NCI-H2227 (cell line): ENCODE results near the gene ACBD3.

Source experiments
- DNase-seq: peaks from one replicate; lab custom pipeline; 2025; ENCODE audit not compliant: unreplicated experiment; lab: John Stamatoyannopoulos, UW

The ACBD3 gene

DNA sequence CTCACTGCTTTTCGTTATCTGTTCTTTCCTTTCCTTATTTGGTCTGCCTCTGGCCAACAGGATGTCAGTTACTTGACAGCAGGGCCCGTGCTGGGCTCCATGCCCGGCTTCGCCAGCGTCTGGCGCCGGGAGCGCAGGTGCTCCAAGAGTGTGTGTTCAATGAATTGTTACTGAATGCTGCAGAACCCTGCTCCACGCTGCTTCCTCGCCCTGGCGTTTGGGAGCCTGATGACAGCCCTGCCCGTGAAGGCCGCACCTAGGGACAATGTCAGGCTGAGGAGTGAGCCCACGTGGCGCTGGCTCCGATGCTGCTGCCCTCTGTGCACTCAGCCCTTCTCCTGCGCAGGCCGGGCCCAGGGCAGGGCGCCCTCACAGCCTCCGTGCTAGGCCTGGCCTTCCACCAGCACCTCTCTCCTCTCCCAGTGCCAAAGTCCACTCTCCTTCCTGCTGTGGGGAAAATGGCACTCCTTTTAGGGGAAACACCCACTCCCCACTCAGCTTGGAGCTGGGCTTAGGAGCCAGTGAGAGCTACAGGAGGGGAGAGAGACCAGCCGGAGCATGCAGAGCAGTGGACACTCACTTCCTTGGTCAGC, 51.4 kb downstream of the ACBD3 start:
- no peak for DNase-seq

- no peak for DNase-seq
Measured at GRCh38 chr1:226134170-226135058, 52.1 kb downstream of the ACBD3 start.

GRCh38 chr1:226133504-226134123, 52.9 kb downstream of the ACBD3 start:
- DNase-seq, result no peak

- peak; percentile 22 for DNase-seq
Measured at GRCh38 chr1:226132728-226133503, 53.6 kb downstream of the ACBD3 start.

- no peak for DNase-seq
Measured at GRCh38 chr1:226131639-226132038, 54.9 kb downstream of the ACBD3 start.

DNA sequence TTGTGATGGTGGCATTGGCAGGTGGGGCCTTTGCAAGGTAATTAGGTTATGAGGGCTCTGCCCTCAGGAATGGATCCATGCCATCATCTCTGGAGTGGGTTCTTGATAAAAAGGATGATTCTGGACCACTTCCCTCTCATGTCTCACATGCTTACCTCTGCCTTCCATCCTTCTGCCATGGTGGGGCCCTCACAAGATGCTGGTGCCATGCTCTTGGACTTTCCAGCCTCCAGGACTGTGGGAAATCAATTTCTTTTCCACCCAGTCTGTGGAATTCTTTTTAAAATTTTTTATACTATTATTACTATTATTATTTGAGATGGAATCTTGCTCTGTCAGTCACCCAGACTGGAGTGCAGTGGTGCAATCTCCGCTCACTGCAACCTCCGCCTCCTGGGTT, 57.3 kb downstream of the ACBD3 start:
- DNase-seq, result no peak

DNA sequence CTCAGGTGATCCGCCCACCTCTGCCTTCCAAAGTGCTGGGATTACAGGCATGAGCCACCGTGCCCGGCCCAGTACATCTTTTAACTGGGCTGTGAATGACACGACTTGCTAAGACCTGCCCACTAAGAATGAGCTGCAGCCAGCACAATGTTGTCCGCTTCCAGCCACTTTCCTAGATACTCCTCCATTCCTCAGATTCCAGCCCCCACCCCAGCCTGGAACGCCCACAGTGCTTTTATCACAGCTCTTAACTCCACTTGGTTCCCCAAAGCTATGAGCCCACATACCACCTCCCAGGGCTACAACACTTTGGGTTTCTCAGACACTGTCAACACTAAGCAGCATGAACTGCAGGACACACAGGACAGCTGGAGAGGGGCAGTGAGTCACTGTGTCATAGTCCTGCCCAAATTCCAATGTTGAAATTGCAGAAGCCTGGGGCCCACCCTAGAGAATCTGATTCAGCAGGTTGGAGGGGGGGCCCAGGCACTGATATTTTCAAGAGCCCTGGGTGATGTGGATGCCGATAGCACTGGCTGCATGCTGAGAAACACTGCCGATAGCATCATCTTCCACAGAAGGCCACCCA, 58.0 kb downstream of the ACBD3 start:
- DNase-seq, result no peak

DNA sequence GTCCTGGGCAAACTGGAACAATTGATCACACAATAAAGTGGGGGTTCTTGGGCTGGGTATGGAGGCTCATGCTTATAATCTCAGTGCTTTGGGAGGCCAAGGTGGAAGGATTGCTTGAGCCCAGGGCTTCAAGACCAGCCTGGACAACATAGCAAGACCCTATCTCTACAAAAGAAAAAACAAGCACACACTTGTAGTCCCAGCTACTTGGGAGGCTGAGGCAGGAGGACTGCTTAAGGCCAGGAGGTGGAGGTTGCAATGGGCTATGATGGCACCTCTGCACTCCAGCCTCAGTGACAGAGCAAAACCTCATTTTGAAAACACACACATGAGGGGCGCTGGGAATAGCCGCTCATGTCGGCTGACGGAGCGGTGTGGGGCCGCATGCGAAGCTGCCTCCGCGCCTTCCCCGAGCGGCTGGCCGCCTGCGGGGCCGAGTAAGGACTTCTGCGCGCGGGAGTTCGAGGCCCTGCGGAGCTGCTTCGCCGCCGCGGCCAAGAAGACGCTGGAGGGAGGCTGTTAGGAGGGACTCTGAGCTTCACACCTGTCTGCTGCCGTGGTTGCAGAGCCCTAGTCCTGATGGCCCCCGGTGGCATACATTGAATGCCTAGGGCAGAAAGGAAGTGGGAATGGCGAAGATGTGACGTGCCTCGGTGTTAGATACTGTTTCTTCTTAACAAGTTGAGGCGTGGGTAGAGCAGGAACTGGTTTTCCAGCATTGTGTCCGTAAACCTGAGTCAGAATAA, 59.5 kb downstream of the ACBD3 start:
- no peak for DNase-seq

- no peak for DNase-seq
Measured at GRCh38 chr1:226125831-226126230, 60.7 kb downstream of the ACBD3 start.

GRCh38 chr1:226125097-226125630, 61.4 kb downstream of the ACBD3 start:
- DNase-seq, result peak; percentile 94

DNA sequence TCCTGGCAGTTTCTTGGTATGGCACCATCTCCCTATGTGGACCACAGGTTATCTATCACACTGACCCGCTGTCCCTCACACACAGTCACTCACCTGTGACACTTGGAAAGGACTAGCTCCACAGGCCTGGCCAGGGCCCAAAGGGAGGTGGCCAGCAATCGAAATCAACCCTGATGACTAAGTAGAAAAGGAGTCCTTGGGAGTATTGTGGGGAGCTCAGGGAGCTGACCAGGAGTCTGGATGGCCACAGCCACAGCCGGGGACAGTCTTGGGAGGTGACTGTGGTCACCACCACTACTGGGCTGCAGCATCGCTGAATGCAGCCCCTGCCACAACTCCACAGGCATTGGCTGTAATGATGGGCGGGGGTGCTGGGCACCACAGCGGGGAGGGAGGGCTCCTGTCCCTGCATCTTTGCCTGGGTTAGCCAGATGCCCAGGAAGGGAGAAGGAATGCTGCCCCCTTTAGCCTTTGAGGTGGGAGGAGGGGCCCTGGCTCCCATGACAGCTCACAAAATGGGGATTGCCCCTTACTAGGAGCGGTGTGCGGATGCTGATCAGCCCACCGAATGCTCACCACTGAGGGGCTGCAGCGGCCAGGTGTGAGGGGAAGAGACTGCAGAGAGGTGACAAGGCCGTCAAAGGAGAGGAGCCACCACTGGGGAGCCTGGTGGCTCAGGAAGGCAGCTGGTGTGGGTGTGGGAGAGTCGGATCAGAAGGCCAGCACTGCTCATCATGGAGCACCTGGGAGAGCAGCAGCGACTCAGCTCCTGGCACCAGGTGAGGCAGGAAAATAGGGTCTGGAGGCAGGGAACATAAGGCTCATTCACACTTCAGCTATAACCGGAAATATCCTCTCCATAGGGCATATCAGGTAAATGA, 62.7 kb downstream of the ACBD3 start:
- DNase-seq, result no peak

GRCh38 chr1:226123212-226123560, 63.4 kb downstream of the ACBD3 start:
- DNase-seq, result no peak

GRCh38 chr1:226121587-226122400, 64.7 kb downstream of the ACBD3 start:
- DNase-seq, result peak; percentile 82

- no peak for DNase-seq
Measured at GRCh38 chr1:226121049-226121586, 65.4 kb downstream of the ACBD3 start.

- no peak for DNase-seq
Measured at GRCh38 chr1:226120398-226120797, 66.1 kb downstream of the ACBD3 start.

- DNase-seq, result no peak
Measured at GRCh38 chr1:226119169-226119568, 67.4 kb downstream of the ACBD3 start.

DNA sequence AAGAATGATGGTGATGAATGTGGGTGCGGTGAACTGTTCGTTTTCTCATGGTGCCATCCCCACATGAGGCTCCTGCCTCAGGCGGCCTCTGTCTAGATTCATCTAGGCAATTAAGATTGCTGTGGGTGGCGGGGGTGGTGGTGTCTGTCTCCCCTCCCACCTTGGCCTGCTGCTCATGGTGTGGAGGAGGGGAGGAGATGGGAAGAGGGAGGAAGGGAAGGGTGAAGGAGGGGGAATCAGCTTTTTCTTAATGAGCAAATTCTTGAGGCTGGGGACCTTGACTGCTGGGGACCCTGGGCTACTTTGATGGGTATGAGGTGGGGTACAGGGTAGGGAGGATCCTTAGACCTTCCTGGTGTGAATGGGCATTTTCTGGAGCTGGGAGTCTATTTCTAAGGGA, 68.2 kb downstream of the ACBD3 start:
- no peak for DNase-seq

DNA sequence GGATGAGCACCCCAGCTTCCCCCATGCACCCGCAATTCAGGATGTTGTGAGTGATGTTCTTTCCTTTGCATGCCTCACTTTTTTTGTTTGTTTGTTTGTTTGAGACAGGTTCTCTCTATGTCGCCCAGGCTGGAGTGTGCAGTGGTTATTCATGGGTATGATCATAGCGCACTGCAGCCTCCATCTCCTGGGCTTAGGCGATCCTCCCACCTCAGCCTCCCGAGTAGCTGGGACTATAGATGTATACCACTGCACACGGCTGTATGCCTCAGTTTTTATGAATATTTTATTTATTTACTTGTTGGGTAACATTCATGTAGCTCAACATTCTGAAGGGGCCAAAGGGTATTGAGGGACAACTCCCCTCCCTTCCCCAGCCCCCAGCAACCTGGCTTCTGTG, 69.2 kb downstream of the ACBD3 start:
- no peak for DNase-seq
